GM19193 (cell line): ENCODE data around the gene AMDHD2.

Experiments
- POLR2A ChIP-seq: IDR thresholded peaks from 4 replicates; pipeline ENCODE4 v1.6.1; 2011; ENCODE audit not compliant: insufficient read depth, insufficient read length; ENCODE audit errors: extremely low read depth

AMDHD2 gene

GRCh38 chr16:2490190-2491105 lies 29.7 kb upstream of the AMDHD2 start:
- TF ChIP-seq POLR2A: no peak

DNA sequence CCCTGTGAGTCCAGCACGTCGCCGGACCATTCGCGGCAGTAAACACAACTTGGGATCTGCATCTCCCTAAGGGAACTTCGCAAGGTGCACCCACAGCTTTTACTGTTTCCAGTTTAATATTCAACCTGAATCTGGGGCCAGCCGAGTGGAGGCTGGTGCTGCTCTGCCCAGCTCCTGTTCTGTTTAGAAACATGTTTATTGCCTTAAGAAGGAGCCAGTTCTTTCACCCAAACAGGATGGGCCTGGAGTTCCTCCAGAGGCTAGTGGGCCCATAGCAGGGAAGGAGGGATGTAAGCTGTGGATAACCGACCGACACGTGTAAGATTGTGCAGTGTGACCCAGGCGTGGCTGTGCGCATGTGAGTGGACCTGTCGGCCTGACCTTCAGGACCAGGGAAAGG lies 27.9 kb upstream of the AMDHD2 start:
- TF ChIP-seq POLR2A: no peak

DNA sequence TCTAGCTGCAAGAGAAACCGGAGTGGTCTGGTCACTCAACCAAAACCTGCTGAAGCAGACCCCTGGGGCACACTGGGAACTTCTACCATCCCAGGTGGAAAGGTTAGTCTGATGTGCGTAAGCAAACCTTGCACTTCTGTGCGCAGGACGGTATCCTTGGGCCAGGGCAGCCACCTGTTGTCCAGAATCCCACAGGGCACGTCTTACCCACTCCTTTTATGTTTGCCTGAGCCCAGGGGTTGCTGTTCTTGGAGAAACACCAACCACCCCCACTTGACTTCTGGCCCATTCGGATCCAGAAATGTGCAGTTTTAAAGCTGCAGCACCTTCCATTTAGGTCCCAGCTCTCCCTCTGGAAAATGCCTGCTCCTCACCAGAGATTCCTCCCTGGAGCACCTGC lies 26.6 kb upstream of the AMDHD2 start:
- TF ChIP-seq POLR2A: no peak

DNA sequence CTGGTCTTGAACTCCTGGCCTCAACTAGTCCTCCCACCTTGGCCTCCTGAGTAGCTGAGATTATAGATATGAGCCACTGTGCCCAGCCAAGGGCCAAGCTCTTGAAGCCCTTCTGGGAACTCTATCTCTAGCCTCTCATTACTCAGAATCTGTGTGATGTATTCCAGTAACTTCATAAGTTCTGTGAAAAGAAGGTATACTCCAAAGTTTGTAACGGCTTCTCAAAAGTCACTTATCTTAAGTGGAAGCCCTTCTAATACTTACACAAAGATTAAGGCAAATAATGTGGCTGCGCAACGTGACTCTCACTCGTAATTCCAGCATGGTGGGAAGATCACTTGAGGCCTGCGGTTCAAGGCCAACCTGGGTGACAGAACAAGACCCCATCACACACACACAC lies 25.6 kb upstream of the AMDHD2 start:
- TF ChIP-seq POLR2A: no peak

GRCh38 chr16:2495041-2495440 lies 25.1 kb upstream of the AMDHD2 start:
- TF ChIP-seq POLR2A: no peak

- TF ChIP-seq POLR2A: no peak
These were observed 23.7 kb upstream of the AMDHD2 start for GRCh38 chr16:2496223-2497115.

DNA sequence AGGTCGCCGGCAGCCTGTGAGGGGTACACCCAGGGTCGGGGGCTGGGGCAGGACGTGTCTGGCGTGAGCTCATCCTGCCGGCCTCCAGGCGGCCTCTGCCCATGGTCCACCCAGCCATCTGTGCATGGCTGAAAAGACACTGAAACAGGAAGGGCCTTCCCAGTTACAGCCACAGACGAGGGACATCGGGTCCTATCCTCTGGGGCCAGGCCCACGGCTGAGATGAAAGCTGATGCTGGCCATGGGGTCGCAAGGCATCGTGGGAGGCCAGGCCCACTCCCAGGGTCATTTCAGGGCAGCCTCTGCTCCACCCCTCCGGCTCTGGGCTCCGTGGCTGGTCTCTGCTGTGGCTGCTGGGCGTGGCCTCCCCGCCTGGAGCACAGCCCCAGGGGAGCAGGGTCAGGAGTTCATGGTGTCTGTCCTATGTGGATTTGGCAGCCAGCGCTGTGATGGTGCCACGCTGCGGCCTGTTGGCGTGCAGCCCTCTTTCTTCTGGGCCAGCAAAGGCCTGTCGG lies 23.0 kb upstream of the AMDHD2 start:
- no peak for TF ChIP-seq POLR2A

GRCh38 chr16:2497695-2498484 lies 22.3 kb upstream of the AMDHD2 start:
- no peak for TF ChIP-seq POLR2A

GRCh38 chr16:2498531-2499253 lies 21.5 kb upstream of the AMDHD2 start:
- no peak for TF ChIP-seq POLR2A

DNA sequence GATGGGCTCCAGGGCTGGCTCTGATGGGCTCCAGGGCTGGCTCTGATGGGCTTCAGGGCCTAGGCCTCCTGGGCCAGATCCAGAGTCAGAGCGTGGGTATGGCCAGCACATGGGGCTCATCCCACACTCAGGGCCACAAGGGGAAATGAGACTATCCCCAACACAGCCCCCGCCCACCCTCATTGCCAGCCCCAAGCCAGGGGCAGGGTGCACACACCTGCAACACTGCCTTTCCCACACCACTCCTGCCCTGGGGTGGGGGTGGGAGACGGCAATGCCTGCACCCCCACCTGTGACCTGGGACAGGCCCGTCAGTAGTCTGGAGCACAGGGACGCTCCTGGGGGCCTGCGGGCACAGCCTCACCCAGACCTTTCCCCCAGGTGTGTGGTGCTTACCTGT lies 20.7 kb upstream of the AMDHD2 start:
- no peak for TF ChIP-seq POLR2A

DNA sequence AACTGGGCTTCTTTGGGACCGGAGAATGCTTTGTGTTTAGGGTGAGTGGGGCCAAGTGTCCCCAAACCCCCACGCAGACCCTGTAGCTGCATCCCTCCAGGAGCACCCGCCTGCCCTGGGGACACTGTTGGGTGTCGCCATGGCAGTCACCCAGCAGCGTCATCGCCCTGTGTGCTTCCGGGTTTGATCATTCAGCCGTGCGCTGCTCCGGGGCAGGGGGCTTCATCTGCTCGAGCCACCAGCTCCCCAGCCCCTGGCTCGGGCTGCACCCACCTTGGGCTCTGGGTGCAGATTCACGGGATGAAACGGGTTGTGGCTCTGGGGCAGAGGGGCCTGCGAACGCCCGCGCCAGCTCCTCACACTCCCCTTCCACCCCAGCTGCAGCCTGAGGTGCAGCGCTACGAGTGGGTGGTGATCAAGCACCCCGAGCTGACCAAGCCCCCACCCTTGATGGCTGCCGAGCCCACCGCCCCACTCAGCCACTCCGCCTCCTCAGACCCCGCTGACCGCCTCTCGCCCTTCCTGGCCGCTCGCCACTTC lies 20.2 kb upstream of the AMDHD2 start:
- TF ChIP-seq POLR2A: no peak

GRCh38 chr16:2500430-2500917 lies 19.7 kb upstream of the AMDHD2 start:
- TF ChIP-seq POLR2A: no peak

GRCh38 chr16:2500918-2501750 lies 19.0 kb upstream of the AMDHD2 start:
- no peak for TF ChIP-seq POLR2A
